HCT116 (cell line): ENCODE data around the gene IGSF9. TPM values are rescaled to one million over a fixed set of nuclear protein-coding genes. Genes with fewer than 3 reads are reported as not detected.

Experiments used
- ATAC-seq: fragments of 200-7000 bp; cut with Tn5 transposase; 2 replicates; pipeline ENCODE4 v1.9.1; 2020; ENCODE audit warnings: mild to moderate bottlenecking, moderate library complexity
- BruUV-seq: library from RNA; stranded (reverse); fragments of 400-500 nt; replicated peaks from 2 replicates; lab custom pipeline; 2021; lab: Mats Ljungman, UMichigan
- CTCF ChIA-PET: fragments of 300-600 bp; sonication (Branson Sonifier 250); formaldehyde crosslinking; loops from one replicate; lab custom pipeline; 2021; ENCODE audit warnings: antibody characterized with exemption; lab: Charles Lee
- POLR2A ChIA-PET: fragments of 300-600, 350-600 bp; sonication (Branson Sonifier 250); formaldehyde crosslinking; loops from one replicate; lab custom pipeline; 2021; ENCODE audit warnings: antibody characterized with exemption; lab: Charles Lee
- RAD21 ChIA-PET, 2 experiments: fragments of 300-600 bp; sonication (Branson Sonifier 250); formaldehyde crosslinking; loops; one replicate each; lab custom pipeline; 2023; ENCODE audit warnings: low total read pairs in 2 of 2; ENCODE audit not compliant: uncharacterized antibody in 2 of 2, unreplicated experiment in 2 of 2, low non-redundant PET in 1 of 2; lab: Charles Lee
- DNase-seq: peaks from one replicate; pipeline ENCODE4 v3.0.0-alpha.2; 2010; ENCODE audit warnings: low read depth, low spot score
- H2AFZ ChIP-seq: fragments of 200-600 bp; shearing (Covaris generic), sonication (generic); 2 replicates; pipeline ENCODE4 v1.6.1; 2017; ENCODE audit warnings: low read depth, mixed run types, mixed read lengths, antibody characterized with exemption, low read length; ENCODE audit not compliant: poor library complexity, severe bottlenecking
- H3K27ac ChIP-seq: 2 replicates; pipeline ENCODE4 v1.5.1; 2012; ENCODE audit warnings: low read depth, low read length
- H3K27me3 ChIP-seq: fragments of 200-600 bp; sonication (generic); 2 replicates; pipeline ENCODE4 v1.6.1; 2016; ENCODE audit warnings: mixed run types, low read length, mixed read lengths; ENCODE audit not compliant: insufficient read depth
- H3K36me3 ChIP-seq, 2 experiments: fragments of 200-500 bp in 1 of 2; fragments of 200-600 bp in 1 of 2; sonication (Bioruptor generic) in 1 of 2; sonication (generic) in 1 of 2; 2 replicates each; pipeline versions ENCODE4 v1.5.1 to v1.6.1; 2014 to 2016; ENCODE audit warnings: low read length in 2 of 2, inconsistent platforms in 1 of 2, mixed read lengths in 1 of 2, mixed run types in 1 of 2; ENCODE audit not compliant: insufficient read depth in 2 of 2, control insufficient read depth in 1 of 2
- H3K4me1 ChIP-seq, 2 experiments: fragments of 200-600 bp in 1 of 2; sonication (generic) in 1 of 2; 2 replicates each; pipeline versions ENCODE4 v1.5.1 to v1.6.1; 2012 to 2017; ENCODE audit warnings: low read length in 2 of 2, inconsistent platforms in 1 of 2, mild to moderate bottlenecking in 1 of 2, mixed read lengths in 1 of 2, mixed run types in 1 of 2, moderate library complexity in 1 of 2; ENCODE audit not compliant: insufficient read depth in 2 of 2, control insufficient read depth in 1 of 2
- H3K4me2 ChIP-seq: fragments of 200-600 bp; sonication (generic); 2 replicates; pipeline ENCODE4 v1.6.1; 2017; ENCODE audit warnings: mixed run types, low read length, mixed read lengths
- H3K4me3 ChIP-seq, 2 experiments: fragments of 200-600 bp in 1 of 2; sonication (generic) in 1 of 2; replicated peaks in 1 of 2; 2 replicates each; pipeline ENCODE4 v1.5.1; 2011 to 2016; ENCODE audit warnings: low read length in 2 of 2, control low read depth in 1 of 2, low read depth in 1 of 2, mild to moderate bottlenecking in 1 of 2, mixed read lengths in 1 of 2, mixed run types in 1 of 2
- H3K79me2 ChIP-seq: fragments of 200-600 bp; sonication (generic); 2 replicates; pipeline ENCODE4 v1.6.1; 2017; ENCODE audit warnings: mild to moderate bottlenecking, mixed run types, low read length, moderate library complexity, mixed read lengths; ENCODE audit not compliant: insufficient read depth
- H3K9ac ChIP-seq: fragments of 200-600 bp; sonication (generic); 2 replicates; pipeline ENCODE4 v1.6.1; 2016; ENCODE audit warnings: low read length, mixed read lengths
- H3K9me2 ChIP-seq: fragments of 200-600 bp; sonication (generic), shearing (Covaris generic); 2 replicates; pipeline ENCODE4 v1.6.1; 2017; ENCODE audit warnings: mixed run types, mild to moderate bottlenecking, moderate library complexity; ENCODE audit not compliant: insufficient read depth
- H3K9me3 ChIP-seq, 2 experiments: fragments of 200-500 bp in 1 of 2; fragments of 200-600 bp in 1 of 2; sonication (Bioruptor generic) in 1 of 2; sonication (generic) in 1 of 2; 2 replicates each; pipeline ENCODE4 v1.6.1; 2014 to 2017; ENCODE audit warnings: low read length in 2 of 2, mixed read lengths in 2 of 2, inconsistent platforms in 1 of 2, low read depth in 1 of 2, mild to moderate bottlenecking in 1 of 2, mixed run types in 1 of 2, moderate library complexity in 1 of 2; ENCODE audit not compliant: control insufficient read depth in 1 of 2, insufficient read depth in 1 of 2
- H4K20me1 ChIP-seq: fragments of 200-600 bp; sonication (generic), shearing (Covaris generic); 2 replicates; pipeline ENCODE4 v1.6.1; 2017; ENCODE audit warnings: mixed run types, mild to moderate bottlenecking, moderate library complexity; ENCODE audit not compliant: insufficient read depth
- FOSL1 ChIP-seq: IDR thresholded peaks from 2 replicates; pipeline ENCODE4 v1.6.1; 2012; ENCODE audit warnings: low read depth
- JUND ChIP-seq: IDR thresholded peaks from 2 replicates; pipeline ENCODE4 v1.6.1; 2012
- MAX ChIP-seq: IDR thresholded peaks from 2 replicates; pipeline ENCODE4 v1.6.1; 2012
- SIN3A ChIP-seq: IDR thresholded peaks from 2 replicates; pipeline ENCODE4 v1.6.1; 2012; ENCODE audit warnings: low read depth
- ZBTB33 ChIP-seq: IDR thresholded peaks from 2 replicates; pipeline ENCODE4 v1.6.1; 2011; ENCODE audit warnings: mild to moderate bottlenecking, low read length, moderate library complexity; ENCODE audit not compliant: insufficient replicate concordance; ENCODE audit errors: extremely low read depth
- intact Hi-C: fragments of 100-400 bp; cut with micrococcal nuclease; formaldehyde crosslinking; loops from 2 replicates; pipeline ENCODE4 v1.10.0; 2022
- total RNA-seq: library from RNA; stranded (reverse); gene quantifications from one replicate; pipeline ENCODE4 v1.2.1, GENCODE V29; 2021; ENCODE audit not compliant: unreplicated experiment

The IGSF9 gene
- total RNA-seq, 1 experiment from 2014 or later = 10.3 TPM

GRCh38 chr1:159972443-159973205, 27.2 kb upstream of the IGSF9 start:
- H2AFZ ChIP-seq = no peak overlapping the region
- ChIA-PET POLR2A (no interaction called here), RAD21 (no interaction called here), CTCF (no interaction called here)
- H3K9me2 ChIP-seq = no peaks in the 10 kb centered on the region
- H3K27ac ChIP-seq = no peak overlapping the region
- H4K20me1 ChIP-seq = no peaks in the 10 kb centered on the region
- H3K9ac ChIP-seq = no peak overlapping the region
- intact Hi-C loops = no loop called here
- TF ChIP-seq SIN3A (no peak), ZBTB33 (no peak), FOSL1 (no peak), JUND (no peak)
- peaks cover 24% of the 10 kb centered on the region; the same call in 1 of the 2 replicates for H3K27me3 ChIP-seq
- ATAC-seq (no peak), DNase-seq (no peak)
- no peak overlapping the region for H3K4me3 ChIP-seq
- H3K4me1 ChIP-seq = peaks cover 0 to 7% of the 10 kb centered on the region in 2 experiments; a peak in 1 of 4 replicates
- no peaks in the 10 kb centered on the region for H3K36me3 ChIP-seq
- H3K79me2 ChIP-seq = no peaks in the 10 kb centered on the region
- no TSS peak for BruUV-seq
- H3K9me3 ChIP-seq = no peaks in the 10 kb centered on the region
- H3K4me2 ChIP-seq = no peak overlapping the region

GRCh38 chr1:159970932-159971342, 25.5 kb upstream of the IGSF9 start:
- H3K27me3 ChIP-seq = peaks cover 14% of the 10 kb centered on the region; the same call in 1 of the 2 replicates
- ChIA-PET CTCF (no interaction called here), POLR2A (no interaction called here), RAD21 (no interaction called here)
- no peak overlapping the region for H2AFZ ChIP-seq
- 0 out of 2 replicates have a peak, but pooled peaks have one; percentile 30 for TF ChIP-seq MAX
- no peak for TF ChIP-seq ZBTB33
- intact Hi-C loops = no loop called here
- no peaks in the 10 kb centered on the region for H3K9me2 ChIP-seq
- no peaks in the 10 kb centered on the region for H3K36me3 ChIP-seq
- ATAC-seq = peak; percentile 54
- no TSS peak for BruUV-seq
- no peak overlapping the region for H3K9ac ChIP-seq
- no peaks in the 10 kb centered on the region for H3K79me2 ChIP-seq
- no peak for DNase-seq
- H3K4me2 ChIP-seq = no peak overlapping the region
- H3K4me3 ChIP-seq = no peak overlapping the region
- peaks cover 0 to 7% of the 10 kb centered on the region in 2 experiments; a peak in 1 of 4 replicates for H3K4me1 ChIP-seq
- H3K27ac ChIP-seq = no peak overlapping the region
- no peaks in the 10 kb centered on the region; a peak in 1 of 4 replicates for H3K9me3 ChIP-seq
- no peaks in the 10 kb centered on the region for H4K20me1 ChIP-seq
